Kidney epithelial cell (primary cell): ENCODE results near the gene ZNF784. TPM values are rescaled to one million over a fixed set of nuclear protein-coding genes. Genes with fewer than 3 reads are reported as not detected.

ENCODE experiments used
- DNase-seq: peaks from one replicate; pipeline ENCODE4 v3.0.0-alpha.2; 2010; ENCODE audit warnings: low read depth
- H3K27me3 ChIP-seq: 2 replicates; pipeline ENCODE4 v1.6.0; 2011; ENCODE audit warnings: low read length; ENCODE audit not compliant: control insufficient read depth, insufficient read depth
- H3K36me3 ChIP-seq: 2 replicates; pipeline ENCODE4 v1.5.1; 2011; ENCODE audit warnings: low read length; ENCODE audit not compliant: control insufficient read depth, insufficient read depth
- H3K4me3 ChIP-seq: 2 replicates; pipeline ENCODE4 v1.5.1; 2011; ENCODE audit warnings: low read depth, mild to moderate bottlenecking, control low read depth, low read length
- total RNA-seq: library from RNA; depleted of rRNA; stranded (reverse); fragments of >200 nt; gene quantifications from 2 replicates; pipeline ENCODE4 v1.2.3, GENCODE V29; 2015
- TF ChIP-seq, protein P1 (sequence below): IDR thresholded peaks from 2 replicates; pipeline ENCODE4 v1.5.1; 2011; ENCODE audit warnings: mild to moderate bottlenecking, moderate library complexity, low read length, control low read depth, inconsistent platforms; ENCODE audit not compliant: insufficient read depth, poor library complexity, severe bottlenecking

Gene ZNF784
- total RNA-seq, 1 donor from 2014 or later, result 3.6 TPM

DNA sequence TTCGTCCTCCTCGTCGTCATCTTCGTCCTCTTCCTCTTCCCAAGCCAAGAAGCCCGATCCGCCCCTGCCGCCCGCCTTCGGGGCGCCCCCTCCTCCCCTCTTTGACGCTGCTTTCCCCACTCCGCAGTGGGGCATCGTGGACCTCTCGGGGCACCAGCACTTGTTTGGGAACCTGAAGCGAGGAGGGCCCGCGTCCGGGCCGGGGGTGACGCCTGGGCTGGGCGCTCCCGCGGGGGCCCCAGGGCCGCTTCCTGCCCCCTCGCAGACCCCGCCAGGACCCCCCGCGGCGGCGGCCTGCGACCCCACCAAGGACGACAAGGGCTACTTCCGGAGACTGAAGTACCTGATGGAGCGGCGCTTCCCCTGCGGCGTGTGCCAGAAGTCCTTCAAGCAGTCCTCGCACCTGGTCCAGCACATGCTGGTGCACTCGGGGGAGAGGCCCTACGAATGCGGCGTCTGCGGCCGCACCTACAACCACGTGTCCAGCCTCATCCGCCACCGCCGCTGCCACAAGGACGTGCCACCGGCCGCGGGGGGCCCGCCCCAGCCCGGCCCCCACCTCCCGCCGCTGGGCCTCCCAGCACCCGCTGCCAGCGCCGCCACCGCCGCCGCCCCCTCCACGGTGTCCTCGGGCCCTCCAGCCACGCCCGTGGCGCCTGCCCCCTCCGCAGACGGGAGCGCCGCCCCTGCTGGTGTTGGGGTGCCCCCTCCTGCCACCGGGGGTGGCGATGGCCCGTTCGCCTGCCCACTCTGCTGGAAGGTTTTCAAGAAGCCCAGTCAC lies 10.2 kb downstream of the ZNF784 start:
- H3K27me3 ChIP-seq, result no peaks in the 10 kb centered on the region
- no peak overlapping the region for H3K4me3 ChIP-seq
- TF ChIP-seq, protein P1, sequence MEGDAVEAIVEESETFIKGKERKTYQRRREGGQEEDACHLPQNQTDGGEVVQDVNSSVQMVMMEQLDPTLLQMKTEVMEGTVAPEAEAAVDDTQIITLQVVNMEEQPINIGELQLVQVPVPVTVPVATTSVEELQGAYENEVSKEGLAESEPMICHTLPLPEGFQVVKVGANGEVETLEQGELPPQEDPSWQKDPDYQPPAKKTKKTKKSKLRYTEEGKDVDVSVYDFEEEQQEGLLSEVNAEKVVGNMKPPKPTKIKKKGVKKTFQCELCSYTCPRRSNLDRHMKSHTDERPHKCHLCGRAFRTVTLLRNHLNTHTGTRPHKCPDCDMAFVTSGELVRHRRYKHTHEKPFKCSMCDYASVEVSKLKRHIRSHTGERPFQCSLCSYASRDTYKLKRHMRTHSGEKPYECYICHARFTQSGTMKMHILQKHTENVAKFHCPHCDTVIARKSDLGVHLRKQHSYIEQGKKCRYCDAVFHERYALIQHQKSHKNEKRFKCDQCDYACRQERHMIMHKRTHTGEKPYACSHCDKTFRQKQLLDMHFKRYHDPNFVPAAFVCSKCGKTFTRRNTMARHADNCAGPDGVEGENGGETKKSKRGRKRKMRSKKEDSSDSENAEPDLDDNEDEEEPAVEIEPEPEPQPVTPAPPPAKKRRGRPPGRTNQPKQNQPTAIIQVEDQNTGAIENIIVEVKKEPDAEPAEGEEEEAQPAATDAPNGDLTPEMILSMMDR, result no peak
- no peak for DNase-seq
- H3K36me3 ChIP-seq, result peaks cover 3% of the 10 kb centered on the region

DNA sequence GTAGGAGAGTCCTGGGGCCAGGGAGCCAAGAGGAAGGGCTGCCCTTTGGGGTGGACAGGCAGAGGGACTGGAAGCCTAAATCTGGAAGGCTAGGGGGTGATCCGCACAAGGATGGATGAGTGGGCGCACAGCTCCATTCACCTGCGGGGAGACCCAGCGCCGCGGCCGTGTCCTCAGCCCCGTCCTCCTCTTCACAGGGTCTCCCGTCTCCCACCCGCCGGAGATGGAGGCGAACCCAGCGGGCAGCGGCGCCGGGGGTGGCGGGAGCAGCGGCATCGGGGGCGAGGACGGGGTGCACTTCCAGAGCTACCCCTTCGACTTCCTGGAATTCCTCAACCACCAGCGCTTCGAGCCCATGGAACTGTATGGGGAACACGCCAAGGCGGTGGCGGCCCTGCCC lies 11.0 kb downstream of the ZNF784 start:
- no peaks in the 10 kb centered on the region for H3K27me3 ChIP-seq
- no peak overlapping the region for H3K4me3 ChIP-seq
- peaks cover 3% of the 10 kb centered on the region for H3K36me3 ChIP-seq
- no peak for DNase-seq
- TF ChIP-seq, protein P1, result no peak

DNA sequence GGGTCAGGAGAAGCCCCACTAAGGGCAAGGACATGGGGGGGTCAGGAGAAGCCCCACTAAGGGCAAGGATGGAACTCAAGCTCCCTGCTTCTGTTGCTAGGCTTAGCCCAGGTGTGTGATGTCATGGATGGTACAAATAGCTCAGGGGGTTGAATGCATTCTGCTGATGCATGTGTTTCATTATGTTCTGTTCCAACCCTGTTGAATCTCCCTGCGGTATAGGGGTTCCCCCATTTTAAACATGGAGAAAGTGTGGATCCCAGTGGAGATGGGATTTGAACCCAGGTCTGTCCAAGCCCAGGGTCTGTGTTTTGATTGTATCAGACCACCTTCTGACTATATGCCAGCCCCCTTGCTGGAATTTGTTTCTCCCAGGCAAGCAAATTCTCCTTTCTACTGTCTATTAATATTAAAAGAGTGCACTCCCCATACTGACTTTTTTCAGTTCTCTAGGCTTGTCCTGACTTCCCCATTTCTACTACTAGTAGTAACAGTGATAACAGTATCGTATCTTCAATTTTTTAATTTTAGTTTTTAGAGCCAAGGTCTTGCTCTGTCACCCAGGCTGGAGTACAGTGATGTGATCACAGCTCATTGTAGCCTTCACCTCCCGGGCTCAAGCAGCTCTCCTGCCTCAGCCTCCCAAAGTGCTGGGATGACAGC lies 12.3 kb downstream of the ZNF784 start:
- H3K36me3 ChIP-seq, result peaks cover 2% of the 10 kb centered on the region
- TF ChIP-seq, protein P1, result no peak
- H3K4me3 ChIP-seq, result no peak overlapping the region

DNA sequence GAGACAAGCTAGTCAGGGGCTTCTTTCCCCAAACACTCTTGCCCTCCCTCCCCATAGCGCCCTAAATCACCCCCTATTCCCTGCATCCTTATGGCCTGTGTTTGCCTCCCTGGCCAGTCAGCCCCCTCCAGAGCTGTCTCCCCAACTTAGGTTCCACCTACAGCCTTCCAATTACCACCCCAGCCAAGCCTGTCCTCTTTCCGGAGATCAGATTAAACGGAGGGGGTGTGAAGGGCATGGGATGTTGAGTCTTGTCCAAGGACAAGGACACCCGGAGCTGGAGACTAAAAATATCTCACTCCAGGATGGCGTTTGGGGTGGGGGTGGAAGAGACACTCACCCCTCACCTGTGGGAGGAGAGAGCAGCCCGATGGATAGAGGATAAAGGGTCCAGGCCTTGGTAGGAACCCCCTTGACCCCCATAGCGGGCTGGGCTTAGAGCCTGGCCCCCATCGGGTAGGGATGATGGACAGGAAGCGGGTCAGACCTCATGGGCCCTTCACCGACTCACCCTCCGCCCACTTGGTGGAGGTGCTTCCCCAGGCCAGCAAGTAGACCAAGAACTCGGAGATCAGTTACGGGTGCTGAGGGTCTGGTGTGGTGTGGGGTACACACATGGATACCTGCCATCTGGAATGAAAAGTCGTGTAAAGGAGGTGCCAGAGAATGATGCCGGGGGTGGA lies 12.9 kb downstream of the ZNF784 start:
- H3K4me3 ChIP-seq, result no peak overlapping the region
- H3K36me3 ChIP-seq, result peaks cover 2% of the 10 kb centered on the region
- TF ChIP-seq, protein P1, result no peak
- H3K27me3 ChIP-seq, result no peaks in the 10 kb centered on the region
- no peak for DNase-seq

More for the DNA sequence above, 12.3 kb downstream of the ZNF784 start:
- no peak for DNase-seq
- H3K27me3 ChIP-seq, result no peaks in the 10 kb centered on the region

DNA sequence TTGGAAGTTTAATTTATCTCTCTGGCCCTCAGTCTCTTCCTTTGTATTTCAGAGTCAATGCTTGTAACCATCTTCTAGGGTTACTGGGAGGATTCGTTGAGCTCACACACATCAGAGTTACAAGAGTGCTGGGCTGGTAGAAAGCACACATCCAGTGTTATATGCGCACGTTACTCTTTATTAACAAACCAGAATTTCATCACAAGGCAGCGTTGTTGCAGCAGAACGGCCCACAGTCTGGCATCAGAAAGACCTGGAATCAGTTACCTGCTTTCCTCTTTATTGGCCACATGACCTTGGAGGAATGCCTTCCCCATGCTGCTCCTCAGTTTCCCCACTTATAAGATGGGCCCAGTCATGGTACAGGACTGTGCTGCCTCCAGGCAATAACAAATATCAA lies 15.0 kb downstream of the ZNF784 start:
- H3K36me3 ChIP-seq, result no peaks in the 10 kb centered on the region

More for the DNA sequence above, 15.0 kb downstream of the ZNF784 start:
- TF ChIP-seq, protein P1, result no peak
- Histone ChIP-seq H3K27me3 (no peaks in the 10 kb centered on the region), H3K4me3 (no peak overlapping the region)
- no peak for DNase-seq
